SU-DHL-6 (cell line): ENCODE data around the gene PLAAT4.

Experiments
- CTCF ChIP-seq: fragments of 200-600 bp; sonication (generic); IDR thresholded peaks from one replicate; pipeline ENCODE4 v1.5.1; 2017; ENCODE audit warnings: antibody characterized with exemption, mild to moderate bottlenecking, low read length, moderate library complexity; ENCODE audit not compliant: insufficient read depth, poor library complexity, severe bottlenecking
- EZH2phosphoT487 ChIP-seq: fragments of 200-600 bp; sonication (generic), shearing (Covaris generic); conservative IDR thresholded peaks from 2 replicates; pipeline ENCODE4 v1.6.1; 2018; ENCODE audit warnings: mild to moderate bottlenecking, antibody characterized with exemption, low read length, moderate library complexity, mixed read lengths

DNA sequence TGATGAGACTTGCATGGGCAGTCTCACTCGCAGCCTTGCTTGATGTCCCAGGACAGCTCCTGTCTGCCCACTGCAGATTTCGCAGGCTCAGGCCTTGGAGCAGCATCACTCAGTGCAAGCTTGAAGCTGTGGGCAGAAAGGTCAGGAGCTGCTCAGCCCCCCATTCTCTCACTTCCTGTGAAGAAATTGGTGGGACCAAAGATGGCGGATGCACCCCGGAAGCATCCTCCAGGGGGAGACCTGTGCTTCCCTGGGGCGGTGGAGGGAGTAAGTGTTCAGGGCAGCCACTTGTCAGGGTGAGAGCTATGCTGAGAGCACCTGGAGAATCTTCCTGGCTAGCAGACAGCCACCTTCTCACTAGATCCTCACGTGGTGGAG, 15.3 kb downstream of the PLAAT4 start:
- TF ChIP-seq CTCF (no peak), EZH2phosphoT487 (no peak)
